PC-9 (cell line): Measurements from ENCODE around the gene GABRR1. TPM values are rescaled to one million over a fixed set of nuclear protein-coding genes. Genes with fewer than 3 reads are reported as not detected.
"Not testable (repeated sequence)": the region's sequence is repeated elsewhere in the genome, so short reads cannot be mapped to it uniquely, and the experiment has no call there.

ENCODE experiments used
- BruUV-seq: library from RNA; stranded (reverse); fragments of 400-500 nt; replicated peaks from 2 replicates; lab custom pipeline; 2021; lab: Mats Ljungman, UMichigan
- CTCF ChIA-PET: fragments of 300-600 bp; sonication (Branson Sonifier 250); formaldehyde crosslinking; loops from one replicate; lab custom pipeline; 2022; ENCODE audit warnings: antibody characterized with exemption; lab: Charles Lee
- POLR2A ChIA-PET: fragments of 300-600 bp; sonication (Branson Sonifier 250); formaldehyde crosslinking; loops from one replicate; lab custom pipeline; 2022; ENCODE audit warnings: antibody characterized with exemption; ENCODE audit not compliant: unreplicated experiment; lab: Charles Lee
- DNase-seq, 2 experiments: peaks; one replicate each; pipeline versions ENCODE4 v3.0.0 to v3.0.0-alpha.2; 2015 to 2022; ENCODE audit warnings: mixed read lengths in 1 of 2
- H2AFZ ChIP-seq: fragments of 200-600 bp; sonication (generic); 2 replicates; pipeline ENCODE4 v1.8.1; 2017; ENCODE audit warnings: antibody characterized with exemption
- H3F3A ChIP-seq: fragments of 200-600 bp; sonication (generic); 2 replicates; pipeline ENCODE4 v1.8.1; 2017; ENCODE audit warnings: antibody characterized with exemption, mild to moderate bottlenecking, low read depth; ENCODE audit not compliant: insufficient read depth
- H3K27ac ChIP-seq: fragments of 200-600 bp; sonication (generic); 2 replicates; pipeline ENCODE4 v1.6.1; 2016; ENCODE audit warnings: mixed run types
- H3K27me3 ChIP-seq: fragments of 200-600 bp; sonication (generic); 2 replicates; pipeline ENCODE4 v1.6.1; 2016; ENCODE audit warnings: low read depth, mixed run types; ENCODE audit not compliant: insufficient read depth
- H3K36me3 ChIP-seq: fragments of 200-600 bp; sonication (generic); 2 replicates; pipeline ENCODE4 v1.6.1; 2016; ENCODE audit warnings: low read depth, mixed run types
- H3K4me1 ChIP-seq: fragments of 200-600 bp; sonication (generic); replicated peaks from 2 replicates; pipeline ENCODE4 v1.6.1; 2016; ENCODE audit warnings: mixed run types; ENCODE audit not compliant: insufficient read depth
- H3K4me2 ChIP-seq: fragments of 200-600 bp; sonication (generic); 2 replicates; pipeline ENCODE4 v1.6.1; 2017; ENCODE audit warnings: mixed run types
- H3K4me3 ChIP-seq: fragments of 200-600 bp; sonication (generic); 2 replicates; pipeline ENCODE4 v1.6.1; 2016; ENCODE audit warnings: mixed run types
- H3K79me2 ChIP-seq: fragments of 200-600 bp; sonication (generic); 2 replicates; pipeline ENCODE4 v1.6.1; 2017; ENCODE audit warnings: low read depth, mixed run types
- H3K9me2 ChIP-seq: fragments of 200-600 bp; sonication (generic); 2 replicates; pipeline ENCODE4 v1.8.1; 2017; ENCODE audit warnings: mild to moderate bottlenecking; ENCODE audit not compliant: insufficient read depth
- H3K9me3 ChIP-seq: fragments of 200-600 bp; sonication (generic); 2 replicates; pipeline ENCODE4 v1.8.1; 2016; ENCODE audit warnings: low read depth; ENCODE audit not compliant: insufficient read depth
- H4K20me1 ChIP-seq: fragments of 200-600 bp; sonication (generic); 2 replicates; pipeline ENCODE4 v1.8.1; 2017; ENCODE audit not compliant: insufficient read depth
- CTCF ChIP-seq: fragments of 200-600 bp; sonication (generic); conservative IDR thresholded peaks from 2 replicates; pipeline ENCODE4 v1.6.1; 2017; ENCODE audit warnings: mixed run types, antibody characterized with exemption, mild to moderate bottlenecking, moderate library complexity
- EZH2 ChIP-seq: fragments of 200-600 bp; sonication (generic); IDR thresholded peaks from 2 replicates; pipeline ENCODE4 v1.8.0; 2017; ENCODE audit warnings: antibody characterized with exemption, low read depth
- intact Hi-C: fragments of 100-400 bp; cut with micrococcal nuclease; formaldehyde crosslinking; loops from one replicate; pipeline ENCODE4 v1.10.0; 2022; ENCODE audit not compliant: unreplicated experiment
- total RNA-seq: library from RNA; stranded (reverse); gene quantifications from 2 replicates; pipeline ENCODE4 v1.2.3, GENCODE V29; 2021

The GABRR1 gene
- total RNA-seq, 1 experiment from 2014 or later: not detected

GRCh38 chr6:89242574-89243330, 25.6 kb upstream of the GABRR1 start:
- peaks cover 12% of the 10 kb centered on the region; the same call in 1 of the 2 replicates for H3K4me1 ChIP-seq
- no peaks in the 10 kb centered on the region for H3K9me3 ChIP-seq
- peak; percentile 58 for TF ChIP-seq CTCF
- TF ChIP-seq EZH2: no peak
- BruUV-seq: no TSS peak
- DNase-seq: peak in 1 of 2 experiments; percentile 43
- H3K79me2 ChIP-seq: no peaks in the 10 kb centered on the region
- ChIA-PET POLR2A (no interaction called here), CTCF (interaction anchor here (0.6 kb wide), 1 partner anchor 255 kb away, joined by 3 read pairs; no protein-coding TSS in a partner anchor)
- H3F3A ChIP-seq: peaks cover 7% of the 10 kb centered on the region; the same call in 1 of the 2 replicates
- H3K4me2 ChIP-seq: peak overlapping the region; percentile 36
- no peak overlapping the region for H2AFZ ChIP-seq
- no peaks in the 10 kb centered on the region for H3K27me3 ChIP-seq
- H3K27ac ChIP-seq: peak overlapping the region; percentile 33
- H3K36me3 ChIP-seq: no peaks in the 10 kb centered on the region
- no peak overlapping the region for H3K4me3 ChIP-seq
- H3K9me2 ChIP-seq: no peaks in the 10 kb centered on the region
- H4K20me1 ChIP-seq: no peaks in the 10 kb centered on the region
- intact Hi-C loops: loop anchor here (1.0 to 5.0 kb wide), 3 partner anchors 120 to 260 kb away; no protein-coding TSS in a partner anchor

- Histone ChIP-seq H3K79me2 (no peaks in the 10 kb centered on the region), H3K9me3 (no peaks in the 10 kb centered on the region), H4K20me1 (no peaks in the 10 kb centered on the region), H3K27me3 (no peaks in the 10 kb centered on the region), H3K27ac (no peak overlapping the region), H2AFZ (no peak overlapping the region), H3F3A (peaks cover 7% of the 10 kb centered on the region; the same call in 1 of the 2 replicates), H3K4me1 (peaks cover 12% of the 10 kb centered on the region; the same call in 1 of the 2 replicates), H3K9me2 (no peaks in the 10 kb centered on the region), H3K4me3 (no peak overlapping the region), H3K36me3 (no peaks in the 10 kb centered on the region), H3K4me2 (no peak overlapping the region)
- BruUV-seq: no TSS peak
- intact Hi-C loops: no loop called here
- ChIA-PET CTCF (no interaction called here), POLR2A (interaction anchor here (1.1 kb wide), 1 partner anchor 113 kb away, joined by 30 read pairs; the partner anchor contains the start of gene UBE2J1)
- no peak for DNase-seq
- peak; percentile 38; the same call in 1 of the 2 replicates for TF ChIP-seq CTCF
- no peak for TF ChIP-seq EZH2
Observed at GRCh38 chr6:89239338-89239737, 22.2 kb upstream of the GABRR1 start.

- Histone ChIP-seq H3K4me3 (no peak overlapping the region), H3K79me2 (no peaks in the 10 kb centered on the region), H3F3A (no peaks in the 10 kb centered on the region), H3K27me3 (no peaks in the 10 kb centered on the region), H3K9me2 (no peaks in the 10 kb centered on the region), H3K4me2 (no peak overlapping the region), H3K36me3 (no peaks in the 10 kb centered on the region), H3K4me1 (no peaks in the 10 kb centered on the region), H4K20me1 (no peaks in the 10 kb centered on the region), H2AFZ (no peak overlapping the region), H3K9me3 (no peaks in the 10 kb centered on the region), H3K27ac (no peak overlapping the region)
- intact Hi-C loops: no loop called here
- DNase-seq: no peak
- BruUV-seq: no TSS peak
- ChIA-PET POLR2A (no interaction called here), CTCF (no interaction called here)
- TF ChIP-seq CTCF (no peak), EZH2 (no peak)
Observed at GRCh38 chr6:89237158-89237557, 20.0 kb upstream of the GABRR1 start.

- H3F3A ChIP-seq, H3K9me3 ChIP-seq, H3K79me2 ChIP-seq, H2AFZ ChIP-seq, H3K9me2 ChIP-seq, H3K4me1 ChIP-seq, CTCF ChIA-PET, BruUV-seq, H3K27me3 ChIP-seq, H3K4me3 ChIP-seq, POLR2A ChIA-PET, H4K20me1 ChIP-seq, DNase-seq, intact Hi-C loops, H3K36me3 ChIP-seq, H3K4me2 ChIP-seq, H3K27ac ChIP-seq: not testable (repeated sequence)
Observed at GRCh38 chr6:89233605-89234004, 16.4 kb upstream of the GABRR1 start.
